Stimulated activated CD4-positive, alpha-beta T cell treated with anti-CD3 and anti-CD28 coated beads, Interleukin-12 subunit alpha, Interleukin-12 subunit beta, amount 100 ng/mL, for 24 hours (primary cell): ENCODE measurements around the gene C6orf47.
A peak's percentile ranks its signal among the peaks of the same experiment; 100 is the strongest.

ENCODE experiments used
- DNase-seq, 2 experiments: peaks; one replicate each; pipeline ENCODE4 v3.0.0-alpha.2; 2020; ENCODE audit warnings: low read depth in 2 of 2

The C6orf47 gene

DNA sequence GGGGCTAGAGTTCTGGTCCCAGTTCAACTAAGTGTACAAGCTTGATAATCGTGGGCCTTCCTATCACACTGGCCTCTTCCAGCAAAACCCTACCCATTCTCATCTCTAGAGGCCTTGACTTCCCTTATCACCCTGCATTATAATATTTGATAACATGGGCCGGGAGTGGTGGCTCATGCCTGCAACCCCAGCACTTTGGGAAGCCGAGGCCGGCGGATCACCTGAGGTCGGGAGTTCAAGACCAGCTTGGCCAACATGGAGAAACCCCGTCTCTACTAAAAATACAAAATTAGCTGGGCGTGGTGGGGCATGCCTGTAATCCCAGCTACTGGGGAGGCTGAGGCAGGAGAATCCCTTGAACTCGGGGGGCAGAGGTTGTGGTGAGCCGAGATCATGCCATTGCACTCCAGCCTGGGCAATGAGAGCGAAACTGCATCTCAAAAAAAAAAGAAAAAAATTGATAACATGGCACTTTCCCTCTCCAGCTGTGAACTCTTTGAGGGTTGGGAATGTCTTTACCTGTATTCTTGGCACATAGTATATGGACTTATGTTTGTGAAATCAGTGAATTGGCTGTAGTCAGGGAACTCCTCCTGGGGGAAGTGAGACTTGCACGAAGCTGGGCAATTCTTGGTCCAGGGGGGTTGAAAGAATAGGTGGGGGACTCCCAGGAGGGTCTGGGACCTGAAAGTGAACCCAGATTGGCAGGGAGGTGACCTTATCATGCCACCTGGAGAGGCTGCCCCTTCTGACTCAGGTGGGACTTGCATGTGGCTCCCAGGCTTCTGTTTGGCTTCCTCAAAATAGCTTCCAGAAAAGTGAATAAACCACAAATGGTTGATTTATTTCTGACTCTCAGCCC lies 915 bp upstream of the C6orf47 start:
- no peak for DNase-seq

DNA sequence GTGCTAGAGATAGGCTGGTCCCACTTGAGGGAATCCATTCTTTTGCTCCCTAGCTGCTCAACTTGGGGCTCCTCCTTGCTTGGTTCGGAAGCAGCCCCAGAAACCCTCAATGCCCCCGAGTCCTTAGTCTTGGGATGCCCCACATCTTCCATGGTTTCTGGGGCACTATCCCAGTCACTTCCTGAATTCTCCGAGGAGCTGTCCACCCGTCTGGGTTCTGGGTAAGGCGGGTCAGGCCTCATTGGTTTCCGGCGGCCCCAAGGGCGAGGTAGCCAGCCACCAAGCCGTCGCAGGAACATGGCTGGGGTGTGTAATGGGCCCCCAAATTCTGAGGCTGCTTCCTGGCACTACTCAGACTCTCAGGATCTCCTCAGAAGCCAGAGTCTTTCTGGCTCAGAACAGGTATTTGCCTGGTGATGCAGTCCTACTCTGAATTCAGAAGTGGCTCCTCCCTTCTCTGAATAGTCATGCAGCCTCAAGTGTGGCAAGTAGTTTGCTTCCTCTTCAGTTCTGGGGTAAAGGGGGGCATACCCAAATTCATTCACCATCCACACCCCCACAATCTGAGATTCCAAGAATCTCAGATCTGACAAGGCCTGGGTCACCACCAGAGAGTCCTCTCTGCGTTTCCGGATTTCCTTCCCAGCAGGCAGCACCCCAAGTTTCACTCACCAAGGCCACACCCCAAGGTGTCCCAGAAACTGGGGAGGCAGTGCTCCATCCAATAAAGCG lies 763 bp downstream of the C6orf47 start:
- DNase-seq = peak in 1 of 2 experiments; percentile 35

DNA sequence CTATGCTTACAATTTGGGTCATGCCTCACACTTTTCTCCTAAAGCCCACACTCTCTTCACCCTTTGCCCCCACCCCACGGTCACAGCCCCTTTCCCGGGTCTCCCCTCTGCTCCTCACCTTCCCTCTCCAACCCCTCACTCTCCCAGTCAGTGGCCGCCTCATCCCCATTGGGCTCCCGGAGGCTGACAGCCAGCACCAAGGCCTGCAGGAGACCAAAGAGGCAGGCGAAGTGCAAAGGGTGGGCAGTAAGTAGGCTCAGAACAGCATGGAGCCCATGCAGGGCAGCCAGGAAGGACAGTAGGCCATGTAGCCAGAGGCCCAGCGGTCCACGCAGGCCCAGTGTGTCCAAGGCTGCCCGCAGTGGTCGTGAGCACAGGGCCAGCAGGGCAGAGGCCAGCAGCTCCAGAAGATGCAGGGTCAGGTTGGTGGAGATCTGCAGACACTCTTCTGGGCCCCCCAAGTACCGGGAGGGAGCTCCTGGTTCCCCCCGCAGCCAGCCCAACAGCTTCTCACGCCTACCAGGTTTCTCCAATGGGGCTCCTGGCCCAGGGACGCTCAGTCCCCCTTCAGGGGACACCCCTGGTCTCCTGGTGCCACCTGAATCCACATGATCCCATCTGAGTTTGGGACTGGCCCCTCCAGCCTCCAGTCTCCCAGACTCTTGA lies 1.5 kb downstream of the C6orf47 start:
- DNase-seq = no peak

DNA sequence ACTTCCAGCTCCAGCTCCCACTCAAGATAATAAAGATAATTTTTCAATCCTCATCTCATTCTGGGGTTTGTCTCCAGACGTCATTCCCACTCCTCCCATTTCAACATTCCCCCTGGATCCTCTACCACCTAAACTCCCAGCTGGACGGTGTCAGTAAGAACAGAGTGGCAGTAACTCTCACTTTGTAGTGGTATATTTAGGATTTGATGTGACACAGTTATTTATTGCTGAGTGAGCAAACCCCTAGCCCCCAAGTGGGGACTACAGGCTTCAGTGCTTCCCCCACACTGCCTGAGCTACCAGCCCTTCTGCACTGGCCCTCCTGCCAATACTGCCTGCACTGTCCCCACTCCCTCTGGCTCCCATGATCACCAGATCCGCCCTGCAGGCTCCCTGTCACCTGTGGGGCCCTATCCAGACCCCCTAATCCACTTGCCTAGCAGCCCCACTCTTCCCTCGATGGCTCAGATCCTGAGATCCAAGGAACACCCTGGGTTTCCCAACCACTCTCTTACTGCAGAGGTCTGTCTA lies 2.4 kb downstream of the C6orf47 start:
- DNase-seq = no peak

DNA sequence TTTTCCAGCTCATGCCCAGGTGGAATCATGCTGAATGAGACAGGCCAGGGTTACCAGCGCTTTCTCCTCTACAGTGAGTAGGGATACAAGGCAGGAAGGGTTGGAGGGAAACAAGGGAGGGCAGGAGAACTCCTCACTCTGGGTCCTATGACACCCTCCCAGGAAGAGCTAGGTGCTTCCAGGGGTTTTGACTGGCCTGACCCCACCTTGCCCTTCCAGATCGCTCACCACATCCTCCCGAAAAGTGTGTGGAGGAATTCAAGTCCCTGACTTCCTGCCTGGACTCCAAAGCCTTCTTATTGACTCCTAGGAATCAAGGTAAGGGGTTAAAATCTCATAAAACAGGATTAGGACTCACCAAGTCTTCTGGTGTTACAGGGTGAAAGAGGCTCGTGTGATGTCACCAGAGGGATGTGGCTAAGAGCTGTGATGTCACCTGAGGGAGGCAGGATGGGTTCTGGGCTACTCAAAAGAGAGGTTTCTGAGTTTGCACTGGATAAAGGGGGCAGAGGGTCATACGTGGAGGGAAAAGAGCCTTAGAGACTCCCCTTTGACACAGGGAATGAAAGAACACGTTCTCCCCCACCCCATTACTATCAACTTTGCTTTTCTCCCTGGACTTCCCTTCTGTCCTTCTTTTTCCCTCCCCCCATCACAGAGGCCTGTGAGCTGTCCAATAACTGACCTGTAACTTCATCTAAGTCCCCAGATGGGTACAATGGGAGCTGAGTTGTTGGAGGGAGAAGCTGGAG lies 3.0 kb downstream of the C6orf47 start:
- DNase-seq = no peak

DNA sequence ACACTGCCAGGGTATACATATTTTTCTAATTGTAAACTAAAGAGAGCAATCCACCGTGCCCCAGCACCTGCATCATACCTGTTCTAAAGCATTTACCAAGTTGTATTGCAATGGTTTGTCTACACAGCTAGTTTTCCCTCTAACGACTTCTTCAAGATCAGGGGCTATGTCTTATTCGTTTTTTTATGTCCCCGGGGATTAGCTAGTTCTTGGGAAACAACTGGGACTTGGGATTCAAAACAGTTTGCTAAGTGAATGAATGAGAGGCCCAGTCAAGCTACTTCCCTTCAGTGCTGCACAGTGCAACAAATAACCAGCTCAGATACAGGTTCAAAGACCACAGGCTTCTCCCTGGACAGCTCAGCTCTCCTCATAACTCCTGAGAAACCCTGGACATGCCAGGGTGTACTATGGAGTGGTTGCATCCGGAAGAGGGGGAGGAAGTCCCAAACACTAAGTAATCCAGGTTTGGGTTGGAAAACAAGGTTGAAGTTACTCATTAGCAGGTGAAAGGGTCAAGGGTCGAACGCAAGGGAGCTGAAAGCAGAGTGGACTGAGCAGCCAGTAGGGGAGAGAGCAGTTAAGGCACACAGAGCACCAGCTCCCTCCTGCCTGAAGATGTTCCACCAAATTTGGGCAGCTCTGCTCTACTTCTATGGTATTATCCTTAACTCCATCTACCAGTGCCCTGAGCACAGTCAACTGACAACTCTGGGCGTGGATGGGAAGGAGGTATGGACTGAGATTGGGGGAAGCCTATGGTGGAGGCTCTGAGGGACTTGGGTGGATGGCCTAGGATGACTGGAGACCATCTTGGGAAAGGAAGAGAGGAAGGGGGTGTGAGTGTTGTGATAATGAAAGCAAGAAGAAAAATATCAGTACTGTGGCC lies 5.0 kb downstream of the C6orf47 start, which contains the start of gene APOM:
APOM (plus strand) TSS at position 546 of the 889 bp plus-strand sequence; CDS start at position 619, 73 bp downstream.
- DNase-seq = no peak

DNA sequence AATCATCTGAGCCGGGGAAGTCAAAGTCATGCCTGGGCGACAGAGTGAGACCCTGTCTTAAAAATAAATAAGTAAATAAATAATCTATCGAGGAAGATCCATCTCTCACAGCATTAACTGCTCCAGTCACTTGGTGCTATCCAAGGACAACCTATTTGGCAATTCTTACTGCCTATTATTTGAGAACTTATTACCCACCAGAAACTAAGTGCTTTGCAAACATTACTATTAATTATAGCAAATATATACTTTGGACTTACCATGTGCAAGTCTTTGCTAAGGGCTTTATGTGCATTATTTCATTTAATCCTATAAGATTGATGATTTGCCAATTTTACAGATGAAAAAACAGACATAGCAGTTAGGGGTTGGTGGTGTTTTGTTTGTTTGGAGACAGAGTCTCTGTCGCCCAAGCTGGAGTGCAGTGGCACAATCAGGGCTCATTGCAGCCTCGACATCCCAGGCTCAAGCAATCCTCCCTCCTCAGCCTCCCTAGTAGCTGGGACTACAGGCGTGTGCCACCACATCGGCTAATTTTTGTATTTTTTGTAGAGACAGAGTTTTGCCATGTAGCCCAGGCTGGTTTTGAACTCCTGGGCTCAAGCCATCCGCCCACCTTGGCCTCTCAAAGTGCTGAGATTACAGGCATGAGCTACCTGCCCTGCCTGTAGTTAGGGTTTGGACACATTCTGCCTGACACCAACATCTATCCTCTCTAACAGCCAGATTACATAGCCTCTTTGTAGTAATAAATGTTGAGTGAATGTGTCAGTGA lies 5.8 kb downstream of the C6orf47 start:
- no peak for DNase-seq

DNA sequence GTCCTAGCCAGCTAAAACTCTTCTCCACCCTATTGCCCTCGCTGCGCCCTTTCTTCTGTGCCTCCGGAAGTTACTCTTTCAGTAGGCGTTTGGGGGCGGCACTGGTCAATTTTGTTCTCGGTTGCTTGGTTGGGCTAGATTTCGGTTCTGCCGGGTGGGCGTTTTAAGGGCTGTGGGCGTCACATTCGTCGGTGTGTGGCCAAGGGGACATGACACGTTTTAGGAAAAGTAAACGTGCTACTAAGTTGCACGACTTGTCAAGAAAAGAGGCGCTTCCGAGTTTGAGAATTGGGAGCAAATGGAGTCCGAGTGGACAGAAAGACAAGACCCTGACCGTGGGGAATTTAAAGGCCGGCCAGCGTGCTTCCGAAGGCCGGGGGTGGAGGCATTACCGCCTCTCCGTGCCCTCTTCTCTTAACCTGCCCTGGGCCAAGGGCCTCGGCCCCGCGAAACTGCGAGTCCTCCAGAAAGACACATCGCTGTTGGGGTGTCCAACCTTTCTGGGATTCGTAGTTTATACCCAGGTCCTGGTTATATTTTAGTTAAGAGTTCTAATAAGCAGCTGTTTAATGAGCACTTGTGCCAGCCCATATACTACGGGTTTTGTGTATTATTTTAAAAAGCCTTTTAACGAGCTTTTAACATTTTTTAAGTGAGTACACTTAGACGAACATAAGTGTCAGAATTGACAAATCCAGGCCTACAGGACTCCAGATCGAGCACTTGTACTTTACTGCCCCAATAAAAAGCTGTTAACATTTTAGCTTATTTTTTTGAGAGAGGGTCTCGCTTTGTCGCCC lies 7.5 kb downstream of the C6orf47 start:
- peak in 1 of 2 experiments; percentile 83 for DNase-seq

DNA sequence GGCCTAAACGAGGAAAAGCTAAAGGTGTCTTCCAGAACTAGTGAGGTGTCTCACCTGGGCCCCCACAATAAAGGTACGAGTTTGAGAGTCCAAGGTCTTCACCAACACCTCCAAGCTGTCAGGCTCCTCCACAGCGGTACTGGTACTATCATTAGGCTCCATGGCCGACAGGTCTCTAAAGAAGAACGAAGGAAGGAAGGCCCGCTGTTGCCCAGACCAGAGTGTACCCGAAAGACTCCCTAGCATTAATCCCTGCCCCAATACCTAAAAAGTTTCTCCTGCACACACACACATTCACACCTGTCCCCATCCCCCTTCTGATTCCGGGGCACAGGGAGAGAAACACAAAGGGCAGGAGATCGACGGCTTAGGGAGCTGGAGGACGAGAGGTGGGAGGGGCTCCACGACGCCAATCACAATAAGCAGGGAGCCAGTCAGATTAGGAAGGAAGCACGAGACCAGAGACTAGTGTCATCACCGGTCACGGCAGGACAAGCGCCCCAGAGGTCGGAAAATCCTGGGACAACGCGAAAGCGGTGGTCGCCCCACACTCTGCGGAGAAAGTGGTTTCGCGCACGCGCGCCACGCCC lies 8.9 kb downstream of the C6orf47 start:
- no peak for DNase-seq

DNA sequence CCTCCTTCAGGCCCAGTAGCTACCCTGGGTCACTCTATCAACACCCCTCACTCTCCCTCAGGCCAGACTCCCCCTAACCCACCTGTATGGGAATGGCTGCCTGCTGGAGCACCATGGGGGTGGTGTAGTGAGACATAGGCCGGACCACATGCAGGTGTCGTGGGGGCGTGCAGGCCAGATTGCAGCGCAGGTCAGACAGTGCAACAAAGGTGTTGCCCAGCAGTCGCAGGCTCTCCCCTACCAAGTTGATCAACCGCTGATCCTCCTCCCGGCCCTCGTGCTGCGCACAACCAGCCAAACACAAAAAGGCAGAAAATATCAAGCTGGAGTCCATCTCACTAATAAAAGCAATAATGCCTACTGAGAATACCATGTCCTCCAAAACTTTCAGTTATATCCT lies 15.3 kb downstream of the C6orf47 start:
- DNase-seq = no peak

DNA sequence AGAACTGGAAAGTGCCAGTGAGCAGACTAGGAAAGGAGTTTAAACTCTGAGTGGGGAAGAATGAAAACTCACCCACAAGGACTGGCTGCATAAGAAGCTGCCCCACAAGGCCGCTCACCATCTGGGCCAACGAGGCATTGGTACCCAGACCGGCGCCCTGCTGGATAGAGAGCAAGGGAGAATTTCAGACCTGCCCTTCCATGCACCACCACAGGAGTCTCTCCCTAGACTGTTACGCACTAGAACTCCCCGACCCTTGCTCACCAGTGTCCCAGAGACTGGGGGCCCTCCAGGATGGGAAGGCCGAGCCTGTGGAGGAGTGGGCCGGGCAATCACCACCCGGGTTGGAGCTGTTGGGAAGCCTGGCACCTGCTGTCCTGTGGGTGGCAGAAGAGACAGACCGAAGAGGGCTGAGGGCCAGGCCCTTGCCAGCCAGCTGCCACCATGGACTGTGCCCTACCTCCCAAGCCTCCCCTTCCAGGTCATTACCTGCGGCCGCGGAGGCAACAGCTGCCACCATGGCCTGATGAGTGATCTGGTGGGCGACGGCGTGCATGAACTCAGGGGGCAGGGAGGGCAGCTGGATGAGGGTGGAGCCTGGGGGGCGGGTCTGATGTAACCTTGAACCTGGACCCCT lies 16.6 kb downstream of the C6orf47 start:
- no peak for DNase-seq

DNA sequence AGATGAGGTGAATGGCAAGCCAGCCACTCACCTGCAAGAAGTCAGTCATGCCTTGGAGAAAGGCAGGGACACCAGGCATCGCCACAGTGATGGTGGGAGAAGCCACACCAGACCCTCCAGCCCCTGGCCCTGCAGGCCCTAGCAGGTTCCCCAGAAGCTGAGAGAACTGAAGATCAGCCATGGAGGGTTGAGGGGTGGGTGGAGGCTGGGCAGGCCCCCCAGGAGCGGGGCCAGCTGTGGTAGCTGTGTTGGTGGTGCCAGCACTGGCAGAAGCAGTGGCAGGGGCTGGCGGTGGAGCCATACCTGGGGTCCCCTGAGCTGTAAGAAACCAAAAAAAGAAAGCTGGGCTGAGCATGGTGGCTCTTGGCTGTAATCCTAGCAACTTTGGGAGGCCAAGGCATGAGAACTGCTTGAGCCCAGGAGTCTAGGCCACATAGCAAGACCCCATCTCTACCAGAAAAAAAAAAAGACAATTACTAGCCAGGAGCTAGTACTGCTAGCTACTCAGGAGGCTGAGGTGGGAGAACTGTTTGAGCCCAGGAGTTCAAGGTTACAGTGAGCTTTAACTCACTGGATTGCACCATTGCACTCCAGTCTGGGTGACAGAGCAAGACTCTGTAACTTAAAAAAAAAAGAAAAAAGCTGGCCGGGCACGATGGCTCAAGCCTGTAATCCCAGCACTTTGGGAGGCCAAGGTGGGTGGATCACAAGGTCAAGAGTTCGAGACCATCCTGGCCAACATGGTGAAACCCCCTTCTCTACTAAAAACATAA lies 17.6 kb downstream of the C6orf47 start:
- no peak for DNase-seq

DNA sequence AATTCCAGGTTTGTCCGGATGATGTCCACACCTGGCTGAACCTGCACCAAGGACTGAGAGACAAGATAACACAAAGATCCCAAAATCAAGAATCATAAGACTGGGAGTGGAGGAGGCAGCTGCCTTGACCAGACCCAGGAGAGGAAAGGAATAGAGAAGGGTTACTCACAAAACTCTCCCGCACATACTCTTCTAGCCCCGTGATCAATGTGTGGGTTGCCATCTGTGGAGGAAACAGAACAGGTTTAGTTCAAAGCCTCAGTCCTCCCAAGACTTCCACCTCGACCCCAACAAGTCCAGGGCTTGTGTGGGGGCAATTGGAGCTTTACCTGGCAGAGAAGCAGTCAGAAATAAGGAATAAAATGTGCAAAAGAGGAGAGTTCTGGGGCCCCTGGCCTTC lies 19.2 kb downstream of the C6orf47 start:
- no peak for DNase-seq

DNA sequence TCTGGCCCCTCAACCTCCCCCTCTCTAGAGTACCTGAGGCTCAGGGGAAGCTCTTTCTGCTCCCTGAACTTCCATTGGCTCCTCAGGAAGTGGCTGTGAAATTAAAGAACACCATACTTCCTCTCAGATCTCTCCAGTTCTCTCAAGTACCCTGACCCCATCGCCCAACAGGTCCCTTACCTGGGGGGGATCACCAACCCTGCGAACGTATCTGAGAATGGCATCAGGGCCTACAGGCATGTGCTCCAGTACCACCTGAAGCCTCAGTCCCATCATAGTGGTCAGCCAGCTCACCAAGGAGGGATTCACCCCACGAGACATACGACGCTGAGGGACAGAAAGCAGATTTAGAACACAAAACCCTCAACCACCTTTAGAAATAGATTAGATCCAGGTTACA lies 20.0 kb downstream of the C6orf47 start:
- no peak for DNase-seq

DNA sequence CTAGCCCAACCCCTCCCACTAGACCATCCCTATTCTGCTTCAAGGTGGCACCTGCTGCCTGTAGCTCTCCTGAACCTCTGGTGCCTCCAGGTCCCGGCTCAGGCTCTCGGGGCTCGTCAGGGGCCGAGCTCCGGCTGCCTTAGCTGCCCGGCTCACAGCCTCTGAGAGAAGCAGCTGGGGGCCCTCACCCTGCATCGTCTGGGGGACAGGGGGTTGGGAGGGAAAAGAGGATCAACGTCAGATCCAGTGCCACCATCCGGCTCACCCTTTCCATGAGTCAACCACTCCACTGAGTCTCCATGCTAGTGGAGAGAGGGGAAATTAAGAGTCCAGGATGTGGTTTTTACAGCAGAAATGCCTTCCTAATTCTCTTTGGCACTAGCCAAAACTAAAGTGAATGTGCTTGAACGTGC lies 21.1 kb downstream of the C6orf47 start:
- no peak for DNase-seq

DNA sequence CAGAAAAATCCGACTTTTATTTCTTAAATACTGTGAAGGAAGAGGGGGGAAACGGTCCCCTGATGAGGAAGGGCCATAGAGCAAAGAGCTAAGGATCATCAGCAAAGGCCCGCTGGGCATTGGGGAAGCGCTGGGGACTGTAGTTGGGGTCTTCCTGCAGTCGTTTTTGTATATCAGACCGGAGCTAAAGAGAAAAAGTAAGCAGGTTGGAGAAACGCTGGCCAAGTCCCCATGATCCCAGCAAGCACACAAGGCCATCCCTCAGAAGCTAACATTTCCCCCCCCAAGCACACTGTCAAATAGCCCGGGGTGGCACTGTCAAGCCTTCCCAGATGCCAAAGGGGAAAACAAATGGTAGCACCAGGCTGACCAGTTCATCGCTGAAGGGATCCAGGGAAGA lies 21.5 kb downstream of the C6orf47 start:
- no peak for DNase-seq
